A549 treated with Mapracorat at 1 μM for 4 hours (cell line): Measurements from ENCODE around the gene RSBN1. TPM values are rescaled to one million over a fixed set of nuclear protein-coding genes. Genes with fewer than 3 reads are reported as not detected.

Experiments
- total RNA-seq: library from RNA; stranded (reverse); fragments of 200-300 nt; extraction: Qiagen RNA extraction; gene quantifications from 5 replicates; pipeline ENCODE4 v1.2.3, GENCODE V29; 2022

RSBN1 gene
- total RNA-seq, result 2.6 to 4.1 TPM (median 3.5 TPM) in 5 replicates

DNA sequence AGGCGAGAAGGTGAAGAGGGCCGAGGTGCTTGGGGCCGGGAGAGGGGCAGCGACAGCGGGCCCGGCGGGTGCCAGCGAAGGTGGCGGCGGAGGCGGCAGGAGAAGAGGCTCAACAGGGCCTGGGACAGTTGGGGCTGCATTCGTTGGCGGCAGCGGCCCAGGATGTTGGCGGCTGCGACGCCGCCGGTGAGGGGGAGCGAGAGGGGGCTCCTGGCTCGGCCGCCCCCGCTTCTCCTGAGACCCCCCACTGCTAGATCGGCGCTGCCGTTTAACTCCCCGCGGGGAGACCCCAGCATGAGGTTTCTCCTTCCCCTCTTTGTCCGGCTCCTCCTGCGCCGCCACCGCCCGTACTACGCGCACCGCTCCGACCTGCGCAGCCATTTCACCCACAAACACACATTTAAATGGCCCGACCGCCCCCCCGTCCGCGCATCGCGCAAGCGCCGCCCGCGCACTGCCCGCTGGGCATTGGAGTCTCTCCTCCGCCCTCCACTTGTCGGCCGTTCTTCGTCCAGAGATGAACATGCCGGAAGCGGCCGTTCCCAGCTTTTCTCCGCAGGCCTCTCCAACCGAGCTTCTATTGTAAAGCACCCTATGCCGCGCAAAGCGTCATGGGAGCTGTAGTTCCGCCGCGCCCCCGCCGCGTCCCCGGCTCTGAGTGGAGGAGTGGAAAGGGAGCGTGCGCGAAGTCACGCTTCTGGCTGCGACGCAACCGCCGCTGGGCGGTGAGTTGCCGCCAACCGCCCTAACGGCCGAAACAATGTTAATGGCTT lies at the start of gene RSBN1:
RSBN1 (minus strand) TSS at position 589 of the 773 bp plus-strand sequence; CDS start at position 525, 64 bp downstream.

DNA sequence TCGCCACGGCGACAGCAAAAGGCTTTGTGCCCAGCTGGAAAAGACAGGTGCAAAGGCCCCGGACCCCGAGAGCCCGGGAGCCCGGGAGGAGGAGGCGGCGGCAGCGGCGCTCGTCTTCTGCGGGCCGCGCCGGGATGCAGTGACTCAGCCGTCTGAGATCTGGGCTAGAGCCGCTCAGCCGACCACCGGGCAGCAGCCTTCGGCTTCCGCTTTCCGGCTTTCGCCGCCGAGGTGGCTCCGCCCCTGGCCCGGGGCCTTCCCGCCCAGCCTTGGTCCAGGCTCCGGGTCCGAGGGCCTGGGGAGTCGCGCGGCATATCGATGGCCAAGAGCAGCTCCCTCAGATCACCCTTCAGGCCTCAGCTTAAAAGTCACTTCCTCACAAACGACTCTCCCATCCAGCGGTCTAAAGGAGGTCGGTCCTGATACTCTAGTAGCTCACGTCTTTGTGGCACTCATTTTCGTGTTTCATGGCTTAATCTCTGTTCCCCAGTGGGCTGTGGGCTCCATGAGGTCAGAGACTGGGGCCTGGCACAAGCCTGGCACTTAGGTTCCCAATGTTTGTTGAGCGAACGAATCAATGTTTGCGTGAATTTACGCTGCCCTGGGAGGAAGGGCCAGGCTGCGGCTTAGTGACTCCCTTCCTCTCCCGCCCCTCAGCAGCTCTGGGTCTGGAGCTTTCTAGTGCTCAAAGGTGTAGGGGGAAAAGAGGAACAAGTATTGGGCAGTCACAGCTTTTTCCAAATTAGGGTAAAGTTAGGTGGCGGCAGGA lies 52.8 kb downstream of the RSBN1 start, which contains the start of gene PHTF1:
PHTF1 (minus strand) TSS at position 154 of the 769 bp plus-strand sequence. CDS start 783 bp downstream, outside the sequence.

Other genes with a start within 250 kb of the RSBN1 start
- 12.7 to 15.0 TPM (median 14.6 TPM) in 5 replicates for gene PHTF1, start 53.0 kb downstream of the RSBN1 start, total RNA-seq
- not detected in 5 replicates for gene PTPN22, start 59.2 kb upstream of the RSBN1 start, total RNA-seq
- gene BCL2L15, start 75.1 kb upstream of the RSBN1 start, total RNA-seq, result 0.13 to 0.60 TPM (median 0.38 TPM) in 5 replicates
- 8.1 to 9.3 TPM (median 8.7 TPM) in 5 replicates for gene AP4B1, start 92.3 kb upstream of the RSBN1 start, total RNA-seq
- gene DCLRE1B, start 92.8 kb upstream of the RSBN1 start, total RNA-seq, result 8.7 to 10.5 TPM (median 9.6 TPM) in 5 replicates
- 11.7 to 17.5 TPM (median 15.4 TPM) in 5 replicates for gene HIPK1, start 116.8 kb upstream of the RSBN1 start, total RNA-seq
- gene OLFML3, start 167.0 kb upstream of the RSBN1 start, total RNA-seq, result 3.6 to 4.2 TPM (median 3.9 TPM) in 5 replicates